ENCODE results near the gene CBFA2T2. TPM values are rescaled to one million over a fixed set of nuclear protein-coding genes. Genes with fewer than 3 reads are reported as not detected.
"Not testable (repeated sequence)": the region's sequence is repeated elsewhere in the genome, so short reads cannot be mapped to it uniquely, and the experiment has no call there.

CBFA2T2 gene
- total RNA-seq, 1 experiment from 2014 or later: 22.3 TPM

DNA sequence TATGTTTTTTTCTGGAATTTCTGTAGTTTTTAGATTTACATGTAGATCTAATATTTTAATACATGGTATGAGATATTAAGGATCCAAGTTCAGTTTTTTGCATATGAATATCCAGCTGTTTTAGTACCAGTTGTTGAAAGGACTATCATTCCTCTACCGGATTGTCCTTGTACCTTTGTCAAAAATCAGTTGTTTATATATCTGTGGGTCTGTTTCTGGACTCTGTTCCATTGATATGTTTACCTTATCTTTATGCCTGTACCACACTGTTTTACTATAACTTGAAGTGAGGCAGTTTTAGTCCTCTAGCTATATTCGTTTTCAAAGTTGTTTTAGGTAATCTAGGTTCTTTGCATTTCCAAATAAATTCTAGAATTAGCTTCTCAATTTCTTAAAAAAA lies 47.7 kb downstream of the CBFA2T2 start:
- in situ Hi-C loops (cut with HindIII; ENCODE audit: low sequenced_read_pairs): no loop called here
- DNase-seq (ENCODE audit: low spot score): no peak

GRCh38 chr20:33539129-33539528 lies 49.2 kb downstream of the CBFA2T2 start:
- in situ Hi-C loops (cut with HindIII; ENCODE audit: low sequenced_read_pairs): no loop called here
- no peak for DNase-seq (ENCODE audit: low spot score)

DNA sequence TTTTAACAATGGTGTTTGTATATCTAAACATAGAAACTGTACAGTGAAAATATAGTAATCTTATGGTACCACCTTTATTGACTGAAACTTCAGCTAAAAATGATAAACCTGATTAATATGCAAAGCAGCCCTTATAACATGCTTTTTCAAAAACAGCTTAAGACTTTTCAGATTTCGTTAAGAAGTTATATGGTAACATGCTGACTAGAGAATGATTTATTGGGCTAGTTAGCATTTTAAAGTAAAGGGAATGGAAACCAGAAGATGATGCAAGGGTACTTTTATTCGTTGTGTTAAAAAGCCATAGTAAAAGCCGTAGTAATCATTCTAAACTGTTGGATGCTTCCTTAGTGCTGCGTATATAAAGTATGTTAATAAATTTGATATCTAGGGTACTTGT lies 50.5 kb downstream of the CBFA2T2 start:
- no peak for DNase-seq (ENCODE audit: low spot score)

GRCh38 chr20:33541074-33541473 lies 51.2 kb downstream of the CBFA2T2 start:
- no peak for DNase-seq (ENCODE audit: low spot score)
- in situ Hi-C loops (cut with HindIII; ENCODE audit: low sequenced_read_pairs): no loop called here

More for the DNA sequence above, 50.5 kb downstream of the CBFA2T2 start:
- in situ Hi-C loops (cut with HindIII; ENCODE audit: low sequenced_read_pairs): no loop called here

- in situ Hi-C loops (cut with HindIII; ENCODE audit: low sequenced_read_pairs): no loop called here
- DNase-seq (ENCODE audit: low spot score): no peak
Observed at GRCh38 chr20:33541797-33542196, 51.9 kb downstream of the CBFA2T2 start.

DNA sequence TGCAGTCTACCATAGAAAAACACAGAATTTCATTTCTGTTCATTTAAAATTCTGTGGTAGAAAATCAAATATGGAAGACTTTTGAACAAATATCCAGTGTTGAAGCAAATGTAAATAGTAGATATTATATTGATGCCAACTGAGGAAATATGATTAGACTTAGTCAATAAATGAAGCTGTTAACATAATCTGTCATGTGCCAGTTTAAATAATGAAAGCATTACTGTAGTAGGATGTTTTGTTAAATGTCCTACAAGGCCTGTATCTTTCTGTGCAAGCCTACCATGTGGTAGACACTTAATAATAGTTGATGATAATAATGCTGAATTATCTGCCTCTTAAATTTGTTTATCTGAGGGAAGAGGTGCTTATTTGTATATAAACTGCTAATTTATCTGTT lies 55.9 kb downstream of the CBFA2T2 start:
- DNase-seq (ENCODE audit: low spot score): no peak
- in situ Hi-C loops (cut with HindIII; ENCODE audit: low sequenced_read_pairs): no loop called here

DNA sequence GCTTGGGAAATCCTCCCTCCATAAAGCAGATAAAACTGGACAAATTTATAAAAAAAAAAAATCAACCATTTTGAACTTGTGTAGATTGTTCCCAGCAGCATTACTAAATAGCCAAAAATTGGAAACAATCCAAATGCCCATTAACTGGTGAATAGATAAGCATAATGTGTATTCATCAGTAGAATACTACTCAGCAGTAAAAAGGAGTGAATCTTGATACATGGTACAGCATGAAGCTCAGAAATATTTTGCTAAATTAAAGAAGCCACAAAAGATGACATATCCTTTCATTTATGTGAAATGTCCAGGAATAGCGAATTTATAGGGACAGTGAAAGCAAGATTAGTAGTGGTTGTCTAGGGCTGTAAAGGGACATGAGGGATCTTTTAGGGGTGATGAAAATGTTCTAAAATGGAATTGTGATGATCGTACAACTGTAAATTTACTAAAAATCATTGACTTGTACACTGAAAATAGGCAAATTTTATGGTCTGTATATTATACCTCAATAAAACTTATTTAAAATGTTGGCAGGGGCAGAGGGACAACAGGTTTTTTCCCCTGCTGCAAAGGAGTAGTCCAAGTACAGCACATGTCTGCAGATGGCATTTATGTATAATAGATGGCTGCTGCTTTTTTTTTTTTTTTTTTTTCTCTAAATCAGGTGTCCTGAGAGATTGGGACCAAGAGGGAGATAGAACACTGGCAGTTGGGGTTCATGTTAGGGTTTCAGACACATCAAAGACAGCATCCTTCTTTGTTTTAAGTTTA lies 59.5 kb downstream of the CBFA2T2 start:
- no peak for DNase-seq (ENCODE audit: low spot score)
- in situ Hi-C loops (cut with HindIII; ENCODE audit: low sequenced_read_pairs): no loop called here

- in situ Hi-C loops (cut with HindIII; ENCODE audit: low sequenced_read_pairs): no loop called here
- DNase-seq (ENCODE audit: low spot score): no peak
Observed at GRCh38 chr20:33551778-33552177, 61.9 kb downstream of the CBFA2T2 start.

DNA sequence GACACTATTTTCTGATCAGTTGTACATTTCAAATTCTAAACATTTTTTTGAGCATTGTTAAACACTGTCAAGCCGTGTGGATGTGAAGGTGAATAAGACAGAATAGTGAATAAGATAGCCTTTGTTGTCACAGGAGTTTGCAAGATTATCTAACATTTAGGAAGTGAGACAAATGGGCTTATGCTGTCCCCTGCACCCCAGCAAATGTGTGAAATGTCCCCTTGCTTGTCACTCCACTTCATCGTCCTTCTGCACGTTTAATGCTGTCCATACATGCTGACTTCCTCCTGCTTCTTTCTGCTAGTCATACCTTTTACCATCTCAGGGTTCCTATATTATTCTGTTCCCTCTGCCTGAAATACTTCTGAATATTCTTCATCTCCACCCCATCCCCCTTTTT lies 62.6 kb downstream of the CBFA2T2 start:
- DNase-seq (ENCODE audit: low spot score): no peak
- in situ Hi-C loops (cut with HindIII; ENCODE audit: low sequenced_read_pairs): no loop called here

GRCh38 chr20:33553516-33553915 lies 63.6 kb downstream of the CBFA2T2 start:
- DNase-seq (ENCODE audit: low spot score): no peak
- in situ Hi-C loops (cut with HindIII; ENCODE audit: low sequenced_read_pairs): no loop called here

DNA sequence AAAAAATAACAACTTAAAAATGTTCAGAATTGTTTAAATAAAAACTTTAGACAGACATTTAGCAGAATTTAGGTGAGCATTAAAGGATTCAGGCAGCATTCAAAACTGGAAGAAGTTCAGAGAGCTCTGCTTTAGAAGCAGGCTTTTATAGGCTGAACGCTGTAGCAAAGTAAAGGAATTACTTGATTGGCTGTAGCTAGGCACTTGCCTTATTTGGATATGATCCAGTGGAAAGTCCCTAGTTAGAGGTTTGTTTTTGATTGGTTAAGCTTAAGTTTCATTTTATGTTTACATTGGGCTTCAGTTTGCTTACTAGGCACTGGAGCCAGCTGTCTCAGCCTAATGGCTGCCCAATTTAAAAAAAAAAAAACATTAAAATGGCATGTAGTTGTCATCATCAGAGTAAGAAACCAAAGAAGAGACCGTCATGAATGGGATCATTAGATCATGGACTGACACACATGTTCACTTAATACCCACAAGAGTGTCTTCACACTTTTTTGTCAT lies 65.1 kb downstream of the CBFA2T2 start:
- in situ Hi-C loops (cut with HindIII; ENCODE audit: low sequenced_read_pairs): no loop called here
- DNase-seq (ENCODE audit: low spot score): no peak

GRCh38 chr20:33555755-33556154 lies 65.9 kb downstream of the CBFA2T2 start:
- DNase-seq (ENCODE audit: low spot score): no peak
- in situ Hi-C loops (cut with HindIII; ENCODE audit: low sequenced_read_pairs): no loop called here

DNA sequence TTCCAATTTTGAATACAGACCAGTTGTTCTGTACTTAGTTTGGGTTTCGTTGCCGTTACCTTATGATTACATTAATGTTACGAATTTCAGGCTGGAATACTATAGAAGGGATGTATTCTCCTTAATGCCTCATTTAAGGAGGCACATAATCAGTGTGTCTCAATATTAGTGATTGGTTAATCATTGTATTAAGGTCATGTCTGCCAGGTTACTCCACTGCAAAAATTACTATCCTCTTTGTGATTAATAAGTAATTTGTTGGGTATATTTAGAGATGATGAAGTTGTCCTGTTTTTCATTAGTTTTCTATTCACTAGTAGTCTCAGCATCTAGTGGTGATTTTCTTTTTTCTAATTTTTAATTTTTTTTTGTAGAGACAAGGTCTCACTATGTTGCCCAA lies 66.3 kb downstream of the CBFA2T2 start:
- in situ Hi-C loops (cut with HindIII; ENCODE audit: low sequenced_read_pairs): no loop called here
- DNase-seq (ENCODE audit: low spot score): no peak

- in situ Hi-C loops (cut with HindIII; ENCODE audit: low sequenced_read_pairs): no loop called here
- DNase-seq (ENCODE audit: low spot score): no peak
Observed at GRCh38 chr20:33558348-33559144, 68.7 kb downstream of the CBFA2T2 start.

DNA sequence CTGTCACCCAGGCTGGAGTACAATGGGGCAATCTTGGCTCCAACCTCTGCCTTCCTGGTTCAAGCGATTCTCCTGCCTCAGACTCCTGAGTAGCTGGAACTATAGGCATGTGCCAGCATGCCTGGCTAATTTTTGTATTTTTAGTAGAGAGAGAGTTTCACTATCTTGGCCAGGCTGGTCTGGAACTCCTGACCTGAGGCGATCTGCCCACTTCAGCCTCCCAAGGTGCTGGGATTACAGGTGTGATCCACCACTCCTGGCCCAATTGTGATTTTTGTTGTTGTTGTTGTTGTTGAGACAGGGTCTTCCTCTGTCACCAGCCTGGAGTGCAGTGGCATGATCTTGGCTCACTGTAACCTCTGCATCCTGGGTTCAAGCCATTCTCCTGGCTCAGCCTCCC lies 69.3 kb downstream of the CBFA2T2 start:
- in situ Hi-C loops (cut with HindIII; ENCODE audit: low sequenced_read_pairs): no loop called here
- no peak for DNase-seq (ENCODE audit: low spot score)

GRCh38 chr20:33560026-33560425 lies 70.1 kb downstream of the CBFA2T2 start:
- no peak for DNase-seq (ENCODE audit: low spot score)
- in situ Hi-C loops (cut with HindIII; ENCODE audit: low sequenced_read_pairs): no loop called here

- DNase-seq (ENCODE audit: low spot score); in situ Hi-C loops (cut with HindIII; ENCODE audit: low sequenced_read_pairs): not testable (repeated sequence)
Observed at GRCh38 chr20:33561053-33561452, 71.2 kb downstream of the CBFA2T2 start.

- in situ Hi-C loops (cut with HindIII; ENCODE audit: low sequenced_read_pairs): no loop called here
- DNase-seq (ENCODE audit: low spot score): peak; percentile 97
Observed at GRCh38 chr20:33561692-33562601, 72.1 kb downstream of the CBFA2T2 start.

GRCh38 chr20:33563788-33564187 lies 73.9 kb downstream of the CBFA2T2 start:
- in situ Hi-C loops (cut with HindIII; ENCODE audit: low sequenced_read_pairs): no loop called here
- DNase-seq (ENCODE audit: low spot score): no peak
